HG03457 (cell line): Measurements from ENCODE around the gene G6PD.
"Not testable (repeated sequence)": the region's sequence is repeated elsewhere in the genome, so short reads cannot be mapped to it uniquely, and the experiment has no call there.

Experiments used
- ATAC-seq: cut with Tn5 transposase; IDR thresholded peaks from one replicate; pipeline ENCODE4 v1.9.1; 2021; ENCODE audit warnings: moderate number of reproducible peaks; ENCODE audit not compliant: unreplicated experiment

The G6PD gene

DNA sequence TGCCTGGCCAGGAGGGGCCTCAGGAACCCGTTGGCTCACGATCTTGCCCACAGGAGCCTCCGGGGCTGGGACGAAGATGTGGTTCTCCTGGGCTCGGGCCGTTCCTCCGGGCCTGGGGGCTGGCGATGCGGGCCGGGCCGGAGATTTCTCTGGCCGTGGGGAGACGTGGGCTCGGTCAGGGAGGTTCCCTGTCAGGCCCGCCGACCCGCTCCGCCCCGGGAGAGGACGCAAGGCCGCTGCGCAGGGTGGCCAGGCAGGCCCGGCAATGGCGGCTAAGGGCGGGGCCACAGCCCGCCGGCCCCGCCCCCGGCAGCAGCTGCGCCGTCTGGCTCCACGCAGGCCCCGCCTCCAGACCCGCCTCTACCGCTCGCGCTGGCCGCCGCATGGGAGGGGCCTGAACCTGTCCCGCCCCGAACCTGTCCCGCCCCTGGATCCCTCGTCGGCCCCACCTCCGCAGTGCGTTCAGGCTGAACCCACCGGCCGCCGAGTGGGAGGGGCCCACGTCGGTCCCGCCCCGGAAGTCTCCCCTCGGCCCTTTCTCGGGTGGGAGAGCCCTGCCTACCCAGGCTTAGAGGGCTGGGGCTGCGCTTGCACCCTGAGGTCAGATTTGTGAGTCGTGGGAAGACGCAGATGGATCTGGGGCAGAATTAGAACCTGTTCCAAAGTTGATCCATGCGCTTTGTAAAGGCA is 30.5 kb downstream of the G6PD start, which contains the start of gene FAM3A:
Gene FAM3A, minus strand, starts transcription at position 267 of the 690 bp plus-strand sequence. CDS start 460 bp downstream, outside the sequence.
- ATAC-seq, result peak; percentile 69

DNA sequence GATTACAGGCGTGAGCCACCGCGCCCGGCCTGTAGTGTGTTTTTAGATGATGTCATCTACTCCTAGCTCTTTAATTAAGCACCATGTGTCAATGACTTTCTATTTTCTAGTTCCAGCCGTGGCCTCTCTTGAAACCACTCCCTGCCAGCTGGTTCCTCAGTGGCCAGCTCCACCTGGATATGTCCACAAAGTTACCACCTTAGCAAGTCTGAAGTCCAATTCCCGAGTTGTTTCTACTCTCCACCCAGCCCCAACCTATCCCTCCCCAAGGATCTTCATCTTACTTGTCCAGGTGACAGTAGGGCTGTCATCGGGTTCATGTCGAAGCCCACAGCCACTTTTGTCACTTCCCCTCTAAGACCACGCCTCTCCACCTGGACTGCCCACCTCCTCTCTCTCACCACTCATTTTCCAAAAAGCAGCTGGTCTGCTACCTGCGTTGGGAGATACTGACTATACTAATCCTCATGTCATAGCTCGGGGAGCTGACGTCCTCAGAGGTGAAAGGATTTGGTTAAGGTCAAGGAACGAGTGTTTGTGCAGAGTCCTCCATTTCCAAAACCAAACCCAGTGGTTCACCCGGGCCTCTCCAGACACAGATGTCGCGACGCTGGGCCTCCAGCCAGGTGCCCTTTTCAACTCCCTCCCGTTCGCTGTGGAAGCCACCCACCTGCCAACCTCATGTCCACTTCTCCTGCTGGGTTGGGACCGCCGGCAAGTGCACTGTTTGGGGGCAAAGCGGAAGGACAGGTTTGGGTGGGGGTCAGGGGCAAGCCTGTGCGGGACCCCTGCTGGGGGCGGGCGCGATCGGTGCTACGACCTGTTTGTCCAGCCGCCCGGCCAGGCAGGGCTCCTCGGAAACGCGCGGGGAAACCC is 31.3 kb downstream of the G6PD start:
- ATAC-seq, result no peak

DNA sequence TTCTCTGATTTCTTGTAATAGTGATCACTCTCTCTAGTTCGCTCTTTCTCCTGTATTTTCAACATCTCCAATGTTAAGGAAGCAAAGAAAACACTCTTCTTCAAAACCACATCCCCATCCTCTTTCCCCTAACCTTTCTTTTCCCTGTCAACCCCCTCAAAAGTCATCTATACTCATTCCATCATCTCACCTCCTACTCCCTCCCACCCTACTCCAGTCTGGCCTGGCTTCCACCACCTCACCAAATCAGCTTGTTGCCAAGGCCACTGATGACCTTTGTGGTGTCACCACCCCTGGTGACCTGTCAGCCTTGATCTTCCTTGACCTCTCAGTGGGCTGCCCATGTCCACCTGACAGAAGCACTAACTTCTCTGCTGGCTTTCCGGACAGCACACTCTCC is 32.9 kb downstream of the G6PD start:
- ATAC-seq, result no peak

DNA sequence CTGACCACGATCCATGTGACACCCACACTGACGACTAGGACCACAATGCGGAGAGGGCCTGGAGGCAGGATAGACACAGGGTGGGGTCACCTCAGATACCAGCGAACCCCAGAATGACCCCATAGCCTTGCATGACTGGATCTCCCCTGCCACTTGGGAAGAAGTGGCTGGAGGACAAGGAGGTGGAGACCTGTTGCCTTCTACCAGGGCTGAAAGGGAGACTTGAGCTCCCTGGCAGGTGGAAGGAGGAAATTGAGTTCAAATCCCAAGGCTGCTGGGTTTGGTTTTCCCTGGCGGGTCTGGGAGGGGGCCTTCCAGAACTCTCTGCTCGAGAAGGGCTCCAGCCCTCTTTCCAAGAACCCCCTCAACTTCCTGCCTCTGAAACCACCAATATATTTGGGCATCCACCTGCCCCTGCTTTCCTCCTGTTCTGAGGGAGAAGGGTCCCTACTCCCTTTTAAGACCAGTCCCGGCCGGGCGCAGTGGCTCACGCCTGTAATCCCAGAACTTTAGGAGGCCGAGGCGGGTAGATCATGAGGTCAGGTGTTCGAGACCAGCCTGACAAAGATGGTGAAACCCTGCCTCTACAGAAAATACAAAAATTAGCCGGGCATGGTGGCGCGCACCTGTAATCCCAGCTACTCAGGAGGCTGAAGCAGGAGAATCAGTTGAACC is 33.6 kb downstream of the G6PD start:
- ATAC-seq, result no peak

DNA sequence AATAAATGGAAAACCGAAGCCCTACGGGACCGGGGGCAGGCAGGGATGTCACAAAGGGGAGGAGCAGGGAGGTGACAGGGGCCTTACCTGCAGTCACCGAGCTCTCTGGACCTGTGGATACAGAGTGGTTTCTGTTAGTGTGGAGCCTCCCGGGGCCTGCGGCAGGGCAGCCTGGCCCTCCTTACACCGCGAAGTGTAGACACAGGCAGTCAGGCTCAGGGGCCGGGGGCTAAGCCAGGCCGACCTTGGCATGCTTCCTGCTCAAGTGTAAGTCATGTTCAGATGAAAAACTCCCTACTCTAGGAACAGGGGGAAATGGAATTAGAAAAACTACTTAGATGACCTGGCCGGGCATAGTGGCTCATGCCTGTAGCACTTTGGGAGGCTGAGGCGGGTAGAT is 34.9 kb downstream of the G6PD start:
- ATAC-seq, result no peak

DNA sequence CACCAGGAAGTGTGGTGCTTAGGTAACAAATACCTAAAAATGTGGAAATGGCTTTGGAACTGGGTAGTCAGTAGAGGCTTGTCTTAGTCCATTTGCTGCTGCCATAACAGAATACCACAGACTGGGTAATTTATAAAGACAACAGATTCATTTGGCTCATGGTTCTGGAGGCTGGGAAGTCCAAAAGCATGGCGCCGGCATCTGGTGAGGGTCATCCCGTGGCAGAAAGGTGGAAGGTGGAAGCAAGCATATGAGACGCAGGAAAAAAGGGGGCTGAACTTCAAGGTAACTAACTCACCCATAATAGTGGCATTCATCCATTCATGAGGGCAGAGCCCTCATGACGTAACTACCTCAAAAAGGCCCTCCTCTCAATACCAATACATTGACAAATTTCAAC is 37.2 kb downstream of the G6PD start:
- ATAC-seq, result no peak

DNA sequence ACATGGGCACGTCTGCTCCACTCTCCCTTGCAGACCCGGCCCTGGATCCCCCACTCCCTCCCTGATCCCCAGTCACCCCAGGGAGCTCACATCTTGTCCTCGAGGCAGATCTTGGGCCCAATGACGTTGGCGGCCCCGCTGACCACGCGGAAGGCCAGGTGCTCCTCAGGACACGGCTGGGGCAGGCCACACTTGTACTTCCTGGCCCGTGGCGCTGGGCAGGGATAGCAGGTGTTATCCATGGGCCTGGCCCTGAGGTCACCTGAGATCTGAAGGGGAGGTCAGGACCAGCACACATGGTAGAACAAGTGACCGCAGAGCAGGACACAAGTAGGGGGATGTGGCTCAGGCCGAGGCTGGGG is 38.3 kb downstream of the G6PD start:
- no peak for ATAC-seq

DNA sequence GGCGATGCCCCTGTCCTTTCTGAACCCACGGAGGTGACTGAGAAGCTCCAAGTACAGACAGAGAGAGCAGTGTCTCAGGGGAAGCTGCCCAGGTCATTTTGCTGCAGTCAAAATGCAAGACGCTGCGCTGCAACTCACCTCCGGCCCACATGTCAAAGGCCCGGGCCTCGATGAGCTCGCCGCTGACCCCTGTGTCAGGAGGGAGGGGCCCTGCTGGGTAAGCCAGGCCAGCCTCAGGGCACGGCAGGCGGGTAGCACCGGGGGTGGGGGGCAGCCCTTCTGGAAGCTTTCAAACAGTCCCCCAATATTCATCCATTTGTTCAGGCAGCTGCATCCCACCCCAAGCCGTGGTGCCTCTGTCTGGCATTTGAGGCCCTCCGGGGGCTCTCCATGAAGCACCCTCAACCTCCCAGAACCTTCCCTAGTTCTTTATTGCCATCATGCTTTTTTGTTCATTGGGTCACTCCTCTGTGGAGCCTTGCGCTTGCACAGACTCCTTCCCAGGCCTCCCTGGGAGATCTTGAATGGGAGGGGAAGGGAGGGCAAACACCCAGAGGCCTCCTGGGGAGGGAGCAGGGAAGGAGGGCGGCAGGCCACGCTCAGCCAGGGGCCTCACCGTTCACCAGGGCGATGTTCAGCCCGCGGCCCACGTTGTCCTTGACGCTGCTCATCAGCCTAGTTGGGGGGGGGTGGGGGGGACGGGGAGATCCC is 38.8 kb downstream of the G6PD start:
- no peak for ATAC-seq

DNA sequence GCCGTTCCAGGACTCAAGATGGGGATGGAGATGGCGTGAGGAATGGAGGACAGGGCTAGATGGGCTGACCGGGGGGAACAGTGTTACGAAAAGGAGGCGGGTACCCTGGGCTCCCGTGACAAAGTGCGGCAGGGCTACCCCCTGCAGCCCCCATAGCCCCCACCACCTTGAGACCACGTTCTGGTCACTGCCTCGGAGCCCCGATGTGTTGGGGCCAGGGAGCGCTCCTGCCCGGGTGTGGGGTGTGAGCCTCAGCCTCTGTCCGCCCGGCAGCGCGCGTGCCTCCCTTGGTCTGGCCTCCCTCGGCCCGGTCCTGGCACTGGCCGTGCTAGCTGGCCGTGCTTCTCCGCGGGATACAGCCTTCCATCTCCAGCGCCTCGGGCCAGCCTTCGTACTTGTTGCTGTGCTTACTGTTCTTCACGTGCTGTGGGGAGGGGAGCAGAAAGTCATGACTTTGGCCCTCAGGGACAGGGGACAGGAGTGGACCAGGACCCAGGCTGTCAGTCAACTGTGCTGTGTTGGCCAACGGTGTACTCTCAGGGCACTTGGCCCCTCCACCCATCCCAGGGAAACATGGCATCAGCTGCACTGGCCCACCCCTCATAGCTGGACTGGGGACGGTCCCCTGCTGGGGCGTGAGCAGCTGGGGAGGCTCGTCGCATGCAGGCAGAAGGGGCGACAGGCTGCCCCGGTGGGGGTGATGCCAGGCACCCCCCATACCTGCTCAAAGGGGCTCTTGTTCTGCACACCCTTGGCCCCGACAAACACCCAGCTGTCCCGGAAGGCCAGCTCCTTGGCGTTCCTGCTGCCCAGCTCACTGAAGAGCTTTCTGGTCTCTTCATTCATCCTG is 39.9 kb downstream of the G6PD start:
- ATAC-seq, result no peak

DNA sequence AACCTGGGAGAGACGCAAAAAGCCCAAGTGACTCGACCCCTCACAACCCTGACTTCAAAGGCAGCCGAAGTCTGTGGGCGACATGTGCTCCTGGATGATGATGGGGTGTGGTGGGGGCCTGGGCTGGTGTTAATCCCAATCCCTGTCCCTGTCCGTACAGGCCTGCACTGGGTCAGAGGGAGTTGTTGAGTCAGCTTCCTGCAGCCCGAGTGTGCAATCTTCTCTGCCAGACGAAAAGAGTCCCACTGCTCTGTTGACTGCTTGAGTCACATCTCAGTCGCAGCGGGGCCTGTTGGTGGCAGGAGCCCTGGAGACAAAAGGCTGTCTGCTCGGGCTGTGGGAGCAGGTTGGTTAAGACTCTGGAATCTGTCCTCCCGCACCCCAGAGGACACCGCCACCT is 40.9 kb downstream of the G6PD start:
- ATAC-seq, result no peak

DNA sequence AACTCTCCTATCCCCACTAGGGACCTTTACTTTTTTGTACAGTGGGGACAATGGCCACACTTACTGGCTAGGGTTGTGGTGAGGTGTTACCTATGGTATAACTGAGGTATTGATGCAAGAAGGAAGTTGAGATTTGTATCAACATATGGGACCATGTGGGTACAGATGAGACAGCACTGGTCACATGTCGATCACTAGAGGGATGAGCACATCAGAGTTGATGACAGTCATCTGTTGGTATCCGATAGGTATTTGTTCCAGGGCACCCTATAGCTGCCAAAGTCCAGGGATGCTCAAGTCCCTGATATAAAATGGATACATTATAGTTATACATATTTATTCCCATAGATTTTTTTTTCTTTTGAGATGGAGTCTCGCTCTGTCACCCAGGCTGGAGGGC is 43.7 kb downstream of the G6PD start:
- no peak for ATAC-seq

DNA sequence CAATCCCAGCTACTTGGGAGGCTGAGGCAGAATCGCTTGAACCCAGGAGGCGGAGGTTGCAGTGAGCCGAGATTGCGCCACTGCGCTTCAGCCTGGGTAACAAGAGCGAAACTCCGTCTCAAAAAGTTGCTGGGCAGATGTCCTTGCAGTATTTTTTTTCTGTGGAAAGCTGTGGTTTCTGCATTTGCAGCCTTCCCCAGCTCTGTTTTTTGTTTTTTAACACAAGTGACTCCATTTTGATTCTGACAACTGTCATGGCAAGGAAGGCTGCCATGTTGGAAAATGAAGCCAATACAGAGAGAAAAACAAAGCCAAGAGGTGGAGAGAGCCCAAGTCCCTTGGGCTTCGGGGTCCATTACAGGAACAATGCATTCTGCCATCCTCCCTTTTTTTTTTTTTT is 44.5 kb downstream of the G6PD start:
- ATAC-seq, result no peak

DNA sequence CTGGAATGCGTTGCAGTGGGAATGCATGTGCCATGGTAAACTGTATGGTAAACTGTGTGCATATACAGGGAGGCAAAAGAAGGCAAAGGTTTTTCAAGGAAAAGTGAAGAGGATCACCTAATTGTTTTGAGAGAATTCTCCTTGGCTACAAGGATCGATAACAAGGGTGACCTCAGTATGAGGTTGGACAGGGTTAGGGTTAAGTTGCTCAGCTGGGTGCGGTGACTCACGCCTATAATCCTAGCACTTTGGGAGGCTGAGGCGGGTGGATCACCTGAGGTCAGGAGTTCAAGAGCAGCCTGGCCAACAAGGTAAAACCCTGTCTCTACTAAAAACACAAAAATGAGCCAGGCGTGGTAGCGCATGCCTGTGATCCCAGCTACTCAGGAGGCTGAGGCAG is 45.2 kb downstream of the G6PD start:
- not testable (repeated sequence) for ATAC-seq

DNA sequence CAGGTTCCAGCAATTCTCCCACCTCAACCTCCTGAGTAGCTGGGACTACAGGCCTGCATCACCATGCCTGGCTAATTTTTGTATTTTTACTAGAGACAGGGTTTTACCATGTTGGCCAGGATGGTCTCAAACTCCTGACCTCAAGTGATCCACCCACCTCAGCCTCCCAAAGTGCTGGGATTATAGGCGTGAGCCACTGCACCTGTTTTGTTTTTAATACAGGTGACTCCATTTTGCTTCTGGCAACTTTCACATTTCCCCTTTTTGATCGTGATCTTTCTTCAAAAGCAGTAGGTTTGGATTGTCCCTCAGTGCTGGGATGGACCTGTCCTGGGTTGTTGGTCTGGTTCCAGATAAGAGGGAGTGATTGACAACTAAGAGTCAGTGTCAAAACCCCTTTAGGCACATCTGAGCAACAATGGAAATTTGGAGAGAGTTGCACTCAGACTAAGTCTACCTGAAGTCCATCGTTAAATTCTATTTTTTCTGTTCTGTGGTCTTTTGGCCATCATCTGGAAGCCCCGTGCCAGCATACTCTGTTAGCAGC is 50.0 kb downstream of the G6PD start:
- not testable (repeated sequence) for ATAC-seq

DNA sequence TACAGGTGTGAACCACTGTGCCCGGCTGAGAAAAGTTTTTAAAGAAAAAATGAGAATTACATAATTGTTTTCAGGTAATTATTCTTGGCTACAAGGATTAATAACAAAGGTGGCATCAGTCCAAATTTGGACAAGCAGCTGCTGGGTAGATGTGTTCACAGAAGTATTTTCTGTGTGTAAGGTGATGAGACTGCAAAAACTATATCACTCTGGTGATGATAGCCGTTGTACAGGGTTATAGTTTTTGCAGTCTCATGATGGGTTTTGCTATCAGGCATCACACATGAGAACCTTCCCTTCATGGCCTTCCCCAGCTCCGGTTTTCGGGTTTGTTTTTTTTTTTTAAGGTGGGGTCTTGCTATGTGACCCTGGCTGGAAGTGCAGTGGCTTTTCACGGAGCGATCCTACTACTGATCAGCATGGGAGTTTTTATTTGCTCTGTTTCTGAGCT is 51.1 kb downstream of the G6PD start:
- ATAC-seq, result no peak

DNA sequence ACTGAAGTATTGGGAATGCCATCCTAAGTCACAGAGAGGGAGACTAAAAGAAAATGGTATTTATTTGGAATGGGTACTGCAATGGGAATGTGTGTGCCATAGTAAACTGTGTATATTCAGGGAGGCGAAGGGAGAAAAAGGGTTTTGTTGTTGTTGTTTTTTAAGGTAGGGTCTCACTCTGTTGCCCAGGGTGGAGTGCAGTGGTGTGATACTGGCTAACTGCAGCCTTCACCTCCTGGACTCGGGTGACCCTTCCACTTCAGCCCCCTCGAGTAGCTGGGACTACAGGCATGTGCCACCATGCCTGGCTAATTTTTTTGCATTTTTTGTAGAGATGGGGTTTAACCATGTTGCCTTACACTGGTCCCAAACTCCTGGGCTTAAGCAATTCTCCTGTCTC is 51.9 kb downstream of the G6PD start:
- ATAC-seq, result no peak

DNA sequence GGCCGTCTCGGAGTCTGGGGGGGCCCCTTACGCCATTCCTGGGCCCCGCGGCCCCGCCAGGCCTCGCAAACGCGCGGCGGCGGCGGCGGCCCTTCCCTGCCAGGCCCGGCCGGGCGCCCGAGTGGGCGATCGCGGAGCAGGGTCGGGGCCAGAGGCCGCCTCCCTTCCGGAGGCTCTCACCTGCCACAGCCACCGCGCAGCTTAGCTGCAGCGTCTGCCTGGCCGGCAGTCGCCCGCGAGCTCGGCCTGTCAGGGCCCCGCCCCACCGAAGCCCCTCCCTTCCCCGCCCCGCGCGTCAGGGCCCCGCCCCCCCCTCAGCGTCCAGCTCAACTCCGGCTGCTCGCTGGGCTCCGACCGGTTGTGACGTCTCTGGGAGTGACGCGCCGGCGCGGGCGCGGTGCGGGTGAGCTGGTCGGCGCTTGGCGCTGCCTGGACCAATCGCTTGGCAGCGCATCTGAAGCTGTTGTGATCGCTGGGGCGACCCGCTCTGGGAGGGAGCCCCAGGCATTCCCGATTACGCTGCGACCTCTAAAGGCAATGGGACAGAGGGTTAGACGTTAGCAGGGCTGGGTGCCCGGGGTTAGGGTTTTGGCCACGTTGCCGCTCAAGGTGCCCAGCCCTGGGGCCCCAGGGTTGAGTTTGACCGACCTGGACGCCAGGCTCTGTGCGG is 56.1 kb downstream of the G6PD start, which contains the start of gene SLC10A3:
Gene SLC10A3, minus strand, starts transcription at position 216 of the 670 bp plus-strand sequence. CDS start 1,689 bp downstream, outside the sequence.
- peak; percentile 74 for ATAC-seq

DNA sequence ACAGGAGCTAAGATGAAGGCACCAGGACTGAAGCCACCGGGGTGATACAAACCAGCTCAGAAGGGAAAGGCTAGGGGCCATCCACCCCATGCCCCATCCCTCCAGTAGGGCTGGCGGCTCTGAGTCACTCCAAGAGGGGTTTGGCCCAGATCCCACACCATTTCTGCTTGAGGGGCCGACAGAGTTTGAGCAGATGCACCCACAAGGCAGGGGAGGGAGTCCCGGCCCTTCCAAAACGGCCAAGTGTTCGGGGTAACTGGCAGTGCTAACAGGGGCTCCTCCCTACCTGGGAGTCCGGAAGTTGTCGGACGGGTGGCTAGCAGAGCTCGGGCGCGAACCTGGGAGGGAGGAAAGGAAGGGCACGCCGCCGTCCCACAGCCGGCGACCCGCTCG is 56.6 kb downstream of the G6PD start:
- peak; percentile 1 for ATAC-seq

DNA sequence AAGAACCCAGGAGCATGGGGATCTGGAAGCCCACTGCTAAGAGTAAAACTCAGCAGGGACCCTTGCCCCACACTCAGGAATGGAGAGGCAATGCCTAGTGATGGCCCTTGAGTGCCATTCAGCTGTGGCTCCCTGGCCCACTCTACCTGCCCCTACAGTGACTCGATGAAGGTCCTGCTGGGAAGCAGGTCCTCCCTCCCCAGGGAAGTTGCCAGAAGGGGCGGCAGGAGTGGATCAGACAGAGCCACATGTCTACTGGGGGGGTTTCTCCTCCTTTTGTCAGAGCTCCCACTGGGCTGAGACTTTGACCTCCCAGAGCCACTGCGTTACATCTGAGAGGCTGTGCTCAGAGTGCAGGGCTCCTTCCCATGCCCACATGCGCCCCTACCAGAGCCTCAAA is 57.5 kb downstream of the G6PD start:
- no peak for ATAC-seq
